H7 (cell line): ENCODE measurements around the gene TSSK3. TPM values are rescaled to one million over a fixed set of nuclear protein-coding genes. Genes with fewer than 3 reads are reported as not detected.

Experiments used
- DNase-seq: peaks from one replicate; pipeline ENCODE4 v3.0.0; 2012
- H3K27me3 ChIP-seq: 2 replicates; pipeline ENCODE4 v1.6.0; 2011; ENCODE audit warnings: mild to moderate bottlenecking, low read length; ENCODE audit not compliant: control insufficient read depth, insufficient read depth
- H3K36me3 ChIP-seq: replicated peaks from 2 replicates; pipeline ENCODE4 v1.5.1; 2011; ENCODE audit warnings: low read length; ENCODE audit not compliant: control insufficient read depth, insufficient read depth
- H3K4me3 ChIP-seq: 2 replicates; pipeline ENCODE4 v1.5.1; 2011; ENCODE audit warnings: low read depth, mild to moderate bottlenecking, control low read depth, low read length, moderate library complexity; ENCODE audit not compliant: insufficient read depth
- total RNA-seq: library from RNA; depleted of rRNA; stranded (reverse); fragments of >200 nt; shearing (Covaris generic); gene quantifications from 2 replicates; pipeline ENCODE4 v1.2.3, GENCODE V29; 2014; rRNA removed

TSSK3 gene
- 1.2 and 3.7 TPM in 2 replicates for total RNA-seq

GRCh38 chr1:32362474-32363313 lies at the start of gene TSSK3, which contains the start of gene FAM229A:
Gene TSSK3 (plus strand): TSS chr1:32362539. CDS start chr1:32362702, 163 bp downstream.
Gene FAM229A (minus strand): TSS chr1:32362485. CDS start chr1:32362091, 394 bp downstream.
- H3K36me3 ChIP-seq, result peaks cover 15% of the 10 kb centered on the region
- peak within 1 kb of the TSS; percentile 45 for H3K4me3 ChIP-seq
- peaks cover 23% of the 10 kb centered on the region for H3K27me3 ChIP-seq
- no peak for DNase-seq

GRCh38 chr1:32316903-32317277 lies 45.4 kb upstream of the TSSK3 start:
- Histone ChIP-seq H3K36me3 (peaks cover 5% of the 10 kb centered on the region), H3K27me3 (no peaks in the 10 kb centered on the region), H3K4me3 (no peak overlapping the region)
- no peak for DNase-seq

DNA sequence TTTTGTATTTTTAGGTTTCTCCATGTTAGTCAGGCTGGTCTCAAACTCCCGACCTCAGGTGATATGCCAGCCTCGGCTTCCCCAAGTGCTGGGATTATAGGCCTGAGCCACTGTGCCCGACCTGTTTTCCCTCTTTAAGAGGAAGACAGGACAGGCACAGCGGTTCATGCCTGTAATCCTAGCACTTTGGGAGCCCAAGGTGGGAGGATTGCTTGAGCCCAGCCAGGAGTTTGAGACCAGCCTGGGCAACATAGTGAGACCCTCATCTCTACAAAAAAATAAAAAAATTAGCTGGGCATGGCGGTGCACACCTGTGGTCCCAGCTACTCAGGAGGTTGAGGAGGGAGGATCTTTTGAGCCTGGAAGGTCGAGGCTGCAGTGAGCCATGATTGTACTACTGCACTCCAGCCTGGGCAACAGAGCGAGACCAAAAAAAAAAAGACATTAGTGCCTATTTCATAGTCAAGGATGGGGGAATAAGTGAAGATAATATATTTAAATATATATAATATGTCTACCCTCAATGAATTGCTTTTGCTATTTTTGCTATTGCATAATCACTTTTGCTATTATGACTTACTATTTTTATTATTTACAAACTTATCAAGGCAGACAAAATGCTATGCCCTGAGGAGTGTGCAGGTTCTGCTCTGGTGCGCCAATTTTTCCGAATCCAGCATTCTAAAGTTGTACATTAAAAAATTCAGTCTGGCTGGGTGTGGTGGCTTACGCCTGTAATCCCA lies 44.0 kb upstream of the TSSK3 start:
- no peak for DNase-seq
- no peaks in the 10 kb centered on the region for H3K27me3 ChIP-seq
- H3K36me3 ChIP-seq, result peaks cover 6% of the 10 kb centered on the region
- H3K4me3 ChIP-seq, result no peak overlapping the region

- Histone ChIP-seq H3K27me3 (no peaks in the 10 kb centered on the region), H3K4me3 (no peak overlapping the region), H3K36me3 (peaks cover 5% of the 10 kb centered on the region)
- no peak for DNase-seq
Observed at GRCh38 chr1:32321712-32322291, 40.5 kb upstream of the TSSK3 start.

GRCh38 chr1:32327204-32327603 lies 35.1 kb upstream of the TSSK3 start:
- DNase-seq, result no peak
- no peaks in the 10 kb centered on the region for H3K27me3 ChIP-seq
- H3K36me3 ChIP-seq, result peaks cover 38% of the 10 kb centered on the region
- H3K4me3 ChIP-seq, result no peak overlapping the region

DNA sequence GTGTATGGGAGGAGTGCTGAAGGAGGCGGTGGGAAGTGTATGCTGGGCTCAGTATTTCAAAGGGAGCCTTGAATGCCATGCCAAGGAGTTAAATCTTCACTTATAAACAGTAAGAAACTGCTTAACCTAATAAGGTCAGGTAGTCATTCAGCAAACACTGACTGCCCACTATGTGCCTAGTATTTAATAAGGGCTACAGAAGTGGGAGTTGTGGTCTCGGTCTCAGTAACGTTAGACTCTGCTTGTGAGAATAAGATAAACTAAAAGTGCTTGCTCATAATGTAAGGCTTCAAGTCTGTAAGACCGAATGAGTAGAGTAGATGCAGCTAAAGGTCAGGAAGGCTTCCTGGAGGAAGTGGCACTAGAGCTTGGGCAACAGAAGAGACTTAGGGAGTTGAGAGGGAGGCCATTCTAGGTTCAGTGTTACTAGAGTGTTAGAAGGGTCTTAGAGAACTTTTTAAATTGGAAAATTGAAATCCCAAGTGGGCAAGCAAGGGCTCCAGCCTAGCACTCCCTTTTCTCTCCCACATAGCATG lies 32.3 kb upstream of the TSSK3 start:
- H3K4me3 ChIP-seq, result no peak overlapping the region
- no peak for DNase-seq
- H3K27me3 ChIP-seq, result no peaks in the 10 kb centered on the region
- H3K36me3 ChIP-seq, result peaks cover 56% of the 10 kb centered on the region

DNA sequence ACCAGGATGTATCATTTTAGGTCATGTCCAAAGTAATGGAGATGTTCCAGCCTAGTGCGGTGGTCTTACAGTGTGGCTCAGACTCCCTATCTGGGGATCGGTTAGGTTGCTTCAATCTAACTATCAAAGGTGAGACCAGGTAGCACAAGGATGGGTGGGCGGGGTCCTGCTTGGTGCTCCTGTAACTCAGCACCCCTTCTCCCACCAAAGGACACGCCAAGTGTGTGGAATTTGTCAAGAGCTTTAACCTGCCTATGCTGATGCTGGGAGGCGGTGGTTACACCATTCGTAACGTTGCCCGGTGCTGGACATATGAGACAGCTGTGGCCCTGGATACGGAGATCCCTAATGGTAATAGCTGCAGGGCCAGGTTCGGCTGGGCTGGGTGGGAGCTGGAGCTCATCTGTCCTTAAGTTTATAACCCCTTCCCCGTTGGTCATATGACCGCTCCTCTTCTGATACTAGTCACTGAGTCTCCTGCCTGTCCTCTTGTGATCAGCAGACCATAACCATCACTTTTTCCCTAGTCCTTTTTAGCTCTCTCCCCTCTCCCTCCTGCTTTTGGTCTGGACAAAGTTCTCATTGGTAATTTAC lies 31.7 kb upstream of the TSSK3 start:
- DNase-seq, result no peak
- H3K36me3 ChIP-seq, result peaks cover 56% of the 10 kb centered on the region
- no peak overlapping the region for H3K4me3 ChIP-seq
- no peaks in the 10 kb centered on the region for H3K27me3 ChIP-seq

GRCh38 chr1:32331549-32331948 lies 30.8 kb upstream of the TSSK3 start:
- DNase-seq, result no peak
- Histone ChIP-seq H3K36me3 (peaks cover 56% of the 10 kb centered on the region), H3K4me3 (no peak overlapping the region), H3K27me3 (peaks cover 2% of the 10 kb centered on the region; the same call in 1 of the 2 replicates)

GRCh38 chr1:32332290-32333079 lies 29.9 kb upstream of the TSSK3 start:
- Histone ChIP-seq H3K4me3 (no peak overlapping the region), H3K36me3 (peaks cover 50% of the 10 kb centered on the region), H3K27me3 (peaks cover 8% of the 10 kb centered on the region)
- DNase-seq, result no peak

DNA sequence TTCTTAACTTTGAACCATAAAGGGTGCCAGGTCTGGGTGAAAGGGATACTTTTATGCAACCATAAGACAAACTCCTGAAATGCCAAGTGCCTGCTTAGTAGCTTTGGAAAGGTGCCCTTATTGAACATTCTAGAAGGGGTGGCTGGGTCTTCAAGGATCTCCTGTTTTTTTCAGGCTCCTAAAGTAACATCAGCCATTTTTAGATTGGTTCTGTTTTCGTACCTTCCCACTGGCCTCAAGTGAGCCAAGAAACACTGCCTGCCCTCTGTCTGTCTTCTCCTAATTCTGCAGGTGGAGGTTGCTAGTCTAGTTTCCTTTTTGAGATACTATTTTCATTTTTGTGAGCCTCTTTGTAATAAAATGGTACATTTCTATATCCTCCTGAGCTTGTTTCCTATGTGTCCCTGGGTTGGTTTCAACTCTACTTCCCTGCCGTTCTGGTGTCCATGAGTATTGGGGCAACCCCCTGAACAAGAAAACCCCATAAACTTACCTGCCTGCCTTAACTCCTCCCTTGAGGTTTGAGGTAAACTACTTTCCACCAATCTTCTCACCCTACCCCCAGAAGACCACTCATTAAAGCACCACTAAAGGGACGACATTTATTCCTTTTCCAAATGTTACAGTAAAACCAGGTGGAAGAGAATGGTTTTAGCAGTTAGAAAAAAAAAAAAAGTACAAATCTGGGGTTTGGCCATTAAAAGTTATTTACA lies 28.9 kb upstream of the TSSK3 start:
- H3K4me3 ChIP-seq, result no peak overlapping the region
- peaks cover 44% of the 10 kb centered on the region for H3K36me3 ChIP-seq
- H3K27me3 ChIP-seq, result peaks cover 8% of the 10 kb centered on the region
- DNase-seq, result no peak

- peaks cover 38% of the 10 kb centered on the region for H3K36me3 ChIP-seq
- H3K27me3 ChIP-seq, result peaks cover 8% of the 10 kb centered on the region
- peak; percentile 59 for DNase-seq
- H3K4me3 ChIP-seq, result peak overlapping the region; percentile 94
Observed at GRCh38 chr1:32334274-32334861, 28.0 kb upstream of the TSSK3 start.

- DNase-seq, result peak; percentile 87
- Histone ChIP-seq H3K27me3 (peaks cover 8% of the 10 kb centered on the region), H3K4me3 (peak overlapping the region; percentile 94), H3K36me3 (peaks cover 32% of the 10 kb centered on the region)
Observed at GRCh38 chr1:32334864-32335534, 27.3 kb upstream of the TSSK3 start.

- H3K36me3 ChIP-seq, result peaks cover 28% of the 10 kb centered on the region
- peak overlapping the region; percentile 94 for H3K4me3 ChIP-seq
- peak; percentile 86 for DNase-seq
- peaks cover 8% of the 10 kb centered on the region for H3K27me3 ChIP-seq
Observed at GRCh38 chr1:32335535-32335789, 26.9 kb upstream of the TSSK3 start.
